Epidermal melanocyte (primary cell): ENCODE results near the gene SLCO2A1.
"Not testable (repeated sequence)": the region's sequence is repeated elsewhere in the genome, so short reads cannot be mapped to it uniquely, and the experiment has no call there.

Source experiments
- DNase-seq: peaks from one replicate; pipeline ENCODE4 v3.0.0; 2011; ENCODE audit warnings: low spot score; ENCODE audit not compliant: insufficient read length

The SLCO2A1 gene

DNA sequence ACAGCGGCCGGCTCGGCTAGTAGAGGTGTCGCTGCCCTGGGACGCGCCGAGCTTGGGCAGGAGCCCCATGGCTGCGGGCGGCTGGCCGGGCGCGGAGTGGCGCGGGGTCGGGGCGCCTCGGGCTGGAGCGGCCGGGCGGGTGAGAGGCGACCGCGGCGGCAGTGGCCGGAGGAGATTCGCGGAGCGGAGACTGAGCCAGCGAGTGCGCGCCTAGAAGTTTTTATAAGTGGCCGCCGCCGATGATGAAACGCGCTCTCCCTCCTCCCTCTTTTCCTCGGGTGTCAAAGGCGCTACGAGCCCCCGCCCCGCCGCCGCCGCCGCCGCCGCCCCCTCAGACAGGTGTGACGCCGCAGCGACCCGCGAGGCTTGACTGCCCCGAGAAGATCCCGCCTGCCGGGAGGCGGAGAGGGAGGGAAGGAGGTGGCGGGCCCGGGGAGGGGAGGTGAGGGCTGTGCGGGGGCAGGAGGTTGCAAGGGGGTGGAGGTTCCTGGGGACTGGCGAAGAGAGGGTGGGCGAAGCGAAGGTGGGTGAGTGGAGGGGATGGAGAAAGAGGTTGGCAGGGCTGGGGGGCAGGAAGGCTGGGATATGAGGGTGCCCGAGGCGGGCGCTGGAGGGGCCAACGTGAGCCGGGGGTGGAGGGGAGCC lies at the start of gene SLCO2A1:
SLCO2A1 (minus strand) TSS at position 192 of the 645 bp plus-strand sequence; CDS start at position 69, 123 bp downstream.
- no peak for DNase-seq

DNA sequence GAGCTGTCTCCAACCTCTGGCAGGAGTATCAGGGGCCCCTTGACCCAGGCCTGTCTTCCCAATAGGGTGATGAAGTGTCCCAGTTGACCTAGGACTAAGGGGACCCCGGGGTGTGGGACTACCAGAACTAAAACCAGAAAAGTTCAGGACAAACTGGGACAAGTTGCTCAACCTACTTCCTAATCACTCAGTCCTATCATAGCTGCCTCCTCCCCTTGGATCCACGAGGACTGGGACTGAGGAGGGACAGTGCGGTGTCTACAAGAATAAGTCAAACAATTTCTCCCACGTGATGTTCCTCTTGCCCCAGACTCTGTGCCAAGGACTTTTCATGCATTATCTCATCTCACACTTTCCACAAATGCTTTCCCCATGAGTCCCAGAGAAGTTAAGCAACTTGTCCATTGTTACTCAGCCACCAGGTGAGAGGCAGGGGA lies 49.4 kb upstream of the SLCO2A1 start:
- no peak for DNase-seq

GRCh38 chr3:134078169-134078831 lies 48.6 kb upstream of the SLCO2A1 start:
- DNase-seq = no peak

- no peak for DNase-seq
Measured at GRCh38 chr3:134077649-134078161, 48.0 kb upstream of the SLCO2A1 start.

DNA sequence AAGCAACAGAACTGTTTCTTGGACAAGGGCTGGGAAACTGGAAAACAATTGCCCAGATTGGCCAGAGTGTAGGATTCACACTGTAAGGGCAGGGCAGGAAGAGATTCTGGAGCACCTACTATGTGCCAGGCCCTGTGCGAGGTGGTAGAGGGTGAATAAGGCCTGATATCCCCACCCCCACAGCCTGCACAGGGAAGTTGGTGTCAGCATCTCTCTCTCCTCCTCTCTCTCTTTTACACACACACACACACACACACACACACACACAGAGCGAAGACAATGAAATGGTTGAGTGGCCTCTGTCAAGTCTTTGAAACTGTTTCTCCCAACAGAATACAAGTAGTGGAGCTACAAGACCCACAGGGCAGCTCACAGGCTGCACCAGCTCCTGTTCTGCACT lies 47.1 kb upstream of the SLCO2A1 start:
- DNase-seq = no peak

GRCh38 chr3:134075846-134076245 lies 46.1 kb upstream of the SLCO2A1 start:
- DNase-seq = no peak

GRCh38 chr3:134075568-134075825 lies 45.8 kb upstream of the SLCO2A1 start:
- DNase-seq = no peak

DNA sequence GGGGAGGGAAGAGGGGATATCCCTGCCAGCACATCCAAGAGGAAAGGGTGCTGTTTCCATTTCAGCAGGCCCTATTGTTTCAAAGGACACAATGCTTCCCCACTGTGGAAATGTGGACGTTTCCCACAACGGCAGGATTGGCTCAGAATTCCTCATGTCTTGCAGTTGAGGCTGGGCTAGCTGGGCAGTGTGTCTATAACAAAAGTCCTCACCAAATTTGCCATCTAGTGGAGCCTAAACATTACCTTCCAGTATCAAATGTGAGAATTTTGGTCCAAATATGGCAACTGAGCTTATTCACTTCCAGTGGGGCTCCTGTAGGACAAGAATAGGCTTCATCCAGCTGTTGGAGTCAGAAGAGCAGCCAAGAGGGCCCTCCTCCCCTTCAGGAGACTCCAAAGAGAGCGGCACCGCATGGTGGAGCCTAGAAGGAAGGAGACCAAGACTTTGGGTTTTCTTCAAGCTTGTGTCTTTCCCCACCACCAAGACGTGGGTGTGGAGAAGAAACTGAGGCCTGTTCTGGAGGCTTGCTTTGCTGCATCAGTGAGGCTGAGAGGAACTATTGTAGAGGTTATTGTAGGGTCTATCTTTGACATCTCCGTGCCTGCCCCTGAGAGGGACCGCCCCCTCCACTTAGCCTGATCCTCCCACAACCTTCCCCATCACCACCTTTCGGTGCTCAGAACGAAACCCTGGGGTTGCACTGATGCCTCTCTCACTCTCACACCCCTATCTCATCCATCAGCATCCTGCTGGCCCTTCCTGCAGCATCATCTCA lies 45.3 kb upstream of the SLCO2A1 start:
- DNase-seq = no peak

- DNase-seq = no peak
Measured at GRCh38 chr3:134074001-134074789, 44.5 kb upstream of the SLCO2A1 start.

DNA sequence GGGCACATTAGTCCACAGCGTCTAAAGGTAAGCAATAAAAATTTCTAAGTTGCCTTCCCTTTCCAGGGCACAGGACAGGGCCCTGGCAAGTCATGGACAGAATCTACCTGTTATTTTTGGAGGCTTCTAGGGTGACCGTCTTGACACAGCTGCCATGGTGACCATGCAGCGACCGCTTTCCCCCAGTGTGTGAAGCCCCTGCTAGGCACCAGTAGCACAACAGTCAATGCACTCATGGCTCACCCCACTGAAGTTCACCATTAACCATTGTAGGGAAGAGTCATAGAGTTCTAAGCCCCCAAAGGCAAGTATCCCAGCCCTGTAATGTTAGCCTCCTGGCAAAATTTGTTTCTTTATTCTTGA lies 43.8 kb upstream of the SLCO2A1 start:
- DNase-seq = no peak

DNA sequence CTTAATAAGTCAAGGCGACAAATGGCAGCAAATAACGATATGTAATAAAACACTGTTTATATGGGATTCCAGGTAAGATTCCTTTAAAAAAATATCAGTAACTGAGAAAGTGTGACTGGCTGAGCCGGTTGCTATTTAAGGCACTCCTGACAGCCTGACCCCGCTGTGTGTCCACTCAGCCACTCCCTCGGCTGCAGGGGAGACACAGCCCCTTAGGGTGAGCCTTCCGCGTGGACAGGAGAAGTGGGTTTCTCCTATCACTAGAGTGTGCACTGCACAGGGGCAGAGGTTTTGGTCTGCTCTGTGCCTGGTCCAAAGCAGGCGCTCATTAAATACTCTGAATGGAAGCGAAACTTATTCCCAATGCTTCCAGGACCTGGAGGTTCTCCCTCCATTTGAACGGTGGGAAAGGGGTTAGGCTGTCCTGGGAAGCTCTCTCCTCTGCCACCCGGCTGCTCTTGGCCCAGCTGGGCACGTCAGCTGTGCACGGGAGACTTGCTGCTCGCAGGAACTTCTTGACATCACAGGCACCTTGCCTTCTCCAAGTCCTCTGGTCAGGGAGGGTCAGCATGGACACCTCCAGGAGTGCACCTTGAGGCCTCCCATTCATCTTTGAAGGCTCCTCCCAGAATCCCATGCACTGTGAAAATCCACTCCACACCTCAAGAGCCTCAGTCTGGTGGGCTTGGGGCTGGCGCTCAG lies 43.3 kb upstream of the SLCO2A1 start:
- DNase-seq = no peak

GRCh38 chr3:134070281-134070680 lies 40.6 kb upstream of the SLCO2A1 start:
- DNase-seq = not testable (repeated sequence)

GRCh38 chr3:134068429-134068828 lies 38.7 kb upstream of the SLCO2A1 start:
- DNase-seq = no peak

- DNase-seq = no peak
Measured at GRCh38 chr3:134067531-134068161, 37.9 kb upstream of the SLCO2A1 start.

DNA sequence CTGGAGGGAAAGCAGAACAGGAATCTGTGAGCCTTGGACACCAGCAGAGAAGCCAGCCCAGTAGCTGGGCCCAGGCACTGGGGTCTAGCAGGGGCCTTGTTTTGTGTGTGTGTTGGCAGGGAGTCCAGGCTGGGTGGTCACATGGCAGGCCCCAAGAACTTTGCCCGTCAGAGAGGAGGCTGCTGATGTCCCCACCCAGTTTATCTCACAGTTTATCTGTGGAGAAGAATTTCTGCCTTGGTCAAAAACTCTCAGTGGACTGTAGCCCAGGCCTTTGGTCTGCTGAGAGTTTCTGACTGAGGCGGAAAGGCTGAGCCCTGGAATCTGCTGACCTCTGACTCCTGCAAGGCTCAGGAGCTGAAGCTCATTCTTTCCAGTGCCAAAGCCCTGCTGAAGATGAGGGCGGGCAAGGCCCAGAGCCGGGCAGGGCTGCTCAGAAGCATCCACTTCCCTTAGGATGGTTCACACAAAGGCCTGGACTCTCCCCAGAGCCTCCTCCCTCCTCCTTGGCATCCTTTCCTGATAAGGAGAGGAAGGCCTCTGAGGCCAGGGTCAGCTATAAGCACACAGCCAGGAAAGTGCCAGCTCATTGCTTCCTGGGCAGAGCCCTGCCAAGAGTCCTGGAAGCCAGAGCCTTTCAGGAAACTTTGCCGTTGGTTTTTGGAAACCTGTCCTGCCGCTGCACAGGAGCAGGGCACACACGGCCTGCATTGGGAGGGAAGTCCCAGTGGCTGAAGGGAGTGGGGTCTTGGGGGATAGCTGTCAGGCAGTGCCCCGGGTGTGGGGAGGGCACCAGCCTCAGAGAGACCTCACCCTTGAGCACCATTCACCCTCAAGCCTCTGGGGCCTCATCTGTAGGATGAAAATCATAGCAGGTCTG lies 37.2 kb upstream of the SLCO2A1 start:
- DNase-seq = no peak

DNA sequence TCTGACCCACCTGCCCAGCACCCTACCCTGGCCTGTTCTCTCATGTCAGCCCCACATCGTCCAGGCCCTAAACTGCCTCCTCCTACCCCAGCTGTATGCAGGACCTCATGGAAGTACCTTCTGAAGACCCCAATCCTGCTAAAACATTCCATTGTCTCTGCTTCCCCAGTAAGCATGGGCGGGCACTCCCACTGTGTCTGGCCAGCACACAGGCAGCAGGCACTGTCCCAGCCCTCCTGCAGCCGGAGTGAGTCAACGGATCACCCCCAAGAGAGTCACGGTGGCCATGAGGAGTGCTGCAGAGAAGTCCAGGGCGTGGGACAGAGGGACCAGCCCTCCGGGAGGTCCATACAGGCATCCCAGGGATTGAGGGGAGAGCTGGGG lies 36.4 kb upstream of the SLCO2A1 start:
- DNase-seq = no peak

- no peak for DNase-seq
Measured at GRCh38 chr3:134065252-134066157, 35.8 kb upstream of the SLCO2A1 start.

- DNase-seq = no peak
Measured at GRCh38 chr3:134064081-134064480, 34.4 kb upstream of the SLCO2A1 start.

GRCh38 chr3:134061401-134061800 lies 31.7 kb upstream of the SLCO2A1 start:
- no peak for DNase-seq
